PC-3 (cell line): ENCODE results near the gene ARF1.

Source experiments
- EZH2 ChIP-seq: fragments of 300-600 bp; sonication (generic); IDR thresholded peaks from one replicate; pipeline ENCODE4 v1.6.1; 2017; ENCODE audit warnings: antibody characterized with exemption, mild to moderate bottlenecking, low read length; ENCODE audit not compliant: unreplicated experiment
- EZH2phosphoT487 ChIP-seq: fragments of 300-600 bp; sonication (generic); IDR thresholded peaks from 2 replicates; pipeline ENCODE4 v1.6.1; 2018; ENCODE audit warnings: mild to moderate bottlenecking, antibody characterized with exemption, low read length, borderline replicate concordance
- TF ChIP-seq, protein P1 (sequence below): fragments of 300-600 bp; sonication (generic); conservative IDR thresholded peaks from 2 replicates; pipeline ENCODE4 v1.5.1; 2017; ENCODE audit warnings: antibody characterized with exemption, low read depth, mild to moderate bottlenecking, low read length

GRCh38 chr1:228139931-228140723 lies 57.6 kb downstream of the ARF1 start, which contains the start of gene GUK1:
- TF ChIP-seq, protein P1, sequence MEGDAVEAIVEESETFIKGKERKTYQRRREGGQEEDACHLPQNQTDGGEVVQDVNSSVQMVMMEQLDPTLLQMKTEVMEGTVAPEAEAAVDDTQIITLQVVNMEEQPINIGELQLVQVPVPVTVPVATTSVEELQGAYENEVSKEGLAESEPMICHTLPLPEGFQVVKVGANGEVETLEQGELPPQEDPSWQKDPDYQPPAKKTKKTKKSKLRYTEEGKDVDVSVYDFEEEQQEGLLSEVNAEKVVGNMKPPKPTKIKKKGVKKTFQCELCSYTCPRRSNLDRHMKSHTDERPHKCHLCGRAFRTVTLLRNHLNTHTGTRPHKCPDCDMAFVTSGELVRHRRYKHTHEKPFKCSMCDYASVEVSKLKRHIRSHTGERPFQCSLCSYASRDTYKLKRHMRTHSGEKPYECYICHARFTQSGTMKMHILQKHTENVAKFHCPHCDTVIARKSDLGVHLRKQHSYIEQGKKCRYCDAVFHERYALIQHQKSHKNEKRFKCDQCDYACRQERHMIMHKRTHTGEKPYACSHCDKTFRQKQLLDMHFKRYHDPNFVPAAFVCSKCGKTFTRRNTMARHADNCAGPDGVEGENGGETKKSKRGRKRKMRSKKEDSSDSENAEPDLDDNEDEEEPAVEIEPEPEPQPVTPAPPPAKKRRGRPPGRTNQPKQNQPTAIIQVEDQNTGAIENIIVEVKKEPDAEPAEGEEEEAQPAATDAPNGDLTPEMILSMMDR = peak; percentile 42
- TF ChIP-seq EZH2 (no peak), EZH2phosphoT487 (no peak)
